Colonic mucosa (tissue), 4 donors: ENCODE data around the gene DXO. TPM values are rescaled to one million over a fixed set of nuclear protein-coding genes. Genes with fewer than 3 reads are reported as not detected.
"Not testable (repeated sequence)": the region's sequence is repeated elsewhere in the genome, so short reads cannot be mapped to it uniquely, and the experiment has no call there.

Source experiments
- DNase-seq: peaks from one replicate; pipeline ENCODE4 v3.0.0-alpha.2; 2020
- H3K27ac ChIP-seq: fragments of 200-600 bp; one replicate; pipeline ENCODE4 v1.8.0; 2021
- H3K27me3 ChIP-seq: fragments of 200-600 bp; one replicate; pipeline ENCODE4 v1.8.0; 2021
- H3K36me3 ChIP-seq: fragments of 200-600 bp; one replicate; pipeline ENCODE4 v1.8.0; 2021
- H3K4me1 ChIP-seq: fragments of 200-600 bp; one replicate; pipeline ENCODE4 v1.8.0; 2021; ENCODE audit warnings: mild to moderate bottlenecking
- H3K4me3 ChIP-seq: fragments of 200-600 bp; one replicate; pipeline ENCODE4 v1.8.0; 2021
- H3K9ac ChIP-seq, 2 donors: one replicate each; pipeline ENCODE4 v1.7.0; 2013; ENCODE audit warnings: control low read depth in 2 of 2, low read depth in 2 of 2, low read length in 2 of 2
- H3K9me3 ChIP-seq: fragments of 200-600 bp; one replicate; pipeline ENCODE4 v1.8.0; 2021
- intact Hi-C: fragments of 100-400 bp; cut with DNase I; formaldehyde crosslinking; loops from one replicate; pipeline ENCODE4 v1.14.1; 2022
- total RNA-seq, 2 donors: library from RNA; stranded (reverse); fragmentation: NEBNext Ultra II Directional in 1 of 2; extraction: Animal tissue kit (Norgen Biotek cat#: 25700) in 1 of 2; gene quantifications; one replicate each; pipeline ENCODE4 v1.2.1, GENCODE V29; 2021
- TF ChIP-seq, protein P1 (sequence below): fragments of 200-600 bp; IDR thresholded peaks from one replicate; pipeline ENCODE4 v1.8.0; 2022; ENCODE audit warnings: antibody characterized with exemption, mild to moderate bottlenecking
- donor health status: healthy.
- donor health status: DM: no; HTN: no; CAD: no.
- donor health status: DM: no; HTN: no; CAD: no.

Gene DXO
- total RNA-seq, 2 donors from 2014 or later: 13.0 to 16.1 TPM

DNA sequence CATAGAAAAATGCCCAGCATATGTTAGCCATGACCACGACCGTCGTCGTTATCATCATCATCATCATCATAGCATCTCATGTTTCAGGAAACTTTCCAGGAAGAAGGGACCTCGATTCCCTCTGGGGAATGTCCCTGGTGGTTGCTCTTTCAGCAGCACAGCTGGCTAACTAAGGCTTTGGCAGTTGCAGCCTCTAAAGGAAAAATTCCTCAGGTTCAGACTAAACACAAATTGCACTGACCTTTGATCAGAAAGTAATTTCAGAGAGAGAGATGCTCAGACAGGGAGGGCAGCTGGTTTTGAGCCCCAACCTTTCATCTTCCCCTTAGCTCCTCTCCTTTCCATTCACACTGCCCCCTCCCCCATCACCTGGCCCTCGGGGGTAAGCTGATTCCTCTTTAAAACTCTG, 31.7 kb downstream of the DXO start:
- DNase-seq: no peak
- no peak overlapping the region for H3K27ac ChIP-seq

DNA sequence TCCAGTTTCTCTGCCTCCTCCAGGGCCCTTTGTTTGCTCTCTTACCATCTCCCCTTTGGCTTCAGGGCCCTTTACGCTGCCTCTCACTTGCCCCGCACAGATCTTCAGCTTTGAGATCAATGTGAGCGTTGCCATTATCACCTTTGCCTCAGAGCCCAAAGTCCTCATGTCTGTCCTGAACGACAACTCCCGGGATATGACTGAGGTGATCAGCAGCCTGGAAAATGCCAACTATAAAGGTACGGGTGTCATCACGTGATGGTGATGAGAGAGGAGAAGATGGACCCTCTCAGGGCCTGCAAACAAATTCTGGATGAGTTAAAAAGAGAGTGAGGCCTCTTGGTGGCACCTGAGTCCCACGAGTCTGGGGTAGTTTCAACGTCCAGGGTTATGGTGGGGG, 36.1 kb downstream of the DXO start:
- no peaks in the 10 kb centered on the region for H3K36me3 ChIP-seq
- intact Hi-C loops: no loop called here
- no peak for DNase-seq

More for the DNA sequence above, 31.7 kb downstream of the DXO start:
- intact Hi-C loops: no loop called here
- no peak overlapping the region for H3K4me3 ChIP-seq
- H3K9me3 ChIP-seq: no peaks in the 10 kb centered on the region
- peaks cover 7% of the 10 kb centered on the region for H3K4me1 ChIP-seq
- H3K27me3 ChIP-seq: no peaks in the 10 kb centered on the region
- no peak overlapping the region for H3K9ac ChIP-seq
- H3K36me3 ChIP-seq: no peaks in the 10 kb centered on the region
- TF ChIP-seq, protein P1, sequence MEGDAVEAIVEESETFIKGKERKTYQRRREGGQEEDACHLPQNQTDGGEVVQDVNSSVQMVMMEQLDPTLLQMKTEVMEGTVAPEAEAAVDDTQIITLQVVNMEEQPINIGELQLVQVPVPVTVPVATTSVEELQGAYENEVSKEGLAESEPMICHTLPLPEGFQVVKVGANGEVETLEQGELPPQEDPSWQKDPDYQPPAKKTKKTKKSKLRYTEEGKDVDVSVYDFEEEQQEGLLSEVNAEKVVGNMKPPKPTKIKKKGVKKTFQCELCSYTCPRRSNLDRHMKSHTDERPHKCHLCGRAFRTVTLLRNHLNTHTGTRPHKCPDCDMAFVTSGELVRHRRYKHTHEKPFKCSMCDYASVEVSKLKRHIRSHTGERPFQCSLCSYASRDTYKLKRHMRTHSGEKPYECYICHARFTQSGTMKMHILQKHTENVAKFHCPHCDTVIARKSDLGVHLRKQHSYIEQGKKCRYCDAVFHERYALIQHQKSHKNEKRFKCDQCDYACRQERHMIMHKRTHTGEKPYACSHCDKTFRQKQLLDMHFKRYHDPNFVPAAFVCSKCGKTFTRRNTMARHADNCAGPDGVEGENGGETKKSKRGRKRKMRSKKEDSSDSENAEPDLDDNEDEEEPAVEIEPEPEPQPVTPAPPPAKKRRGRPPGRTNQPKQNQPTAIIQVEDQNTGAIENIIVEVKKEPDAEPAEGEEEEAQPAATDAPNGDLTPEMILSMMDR: no peak

GRCh38 chr6:31935021-31935420, 36.9 kb downstream of the DXO start:
- intact Hi-C loops: no loop called here
- Histone ChIP-seq H3K27me3 (no peaks in the 10 kb centered on the region), H3K4me3 (no peak overlapping the region), H3K4me1 (no peaks in the 10 kb centered on the region), H3K36me3 (no peaks in the 10 kb centered on the region), H3K9ac (no peak overlapping the region), H3K9me3 (no peaks in the 10 kb centered on the region), H3K27ac (no peak overlapping the region)
- TF ChIP-seq, protein P1: no peak
- DNase-seq: no peak

More for the DNA sequence above, 36.1 kb downstream of the DXO start:
- no peaks in the 10 kb centered on the region for H3K4me1 ChIP-seq
- H3K27ac ChIP-seq: no peak overlapping the region
- H3K9me3 ChIP-seq: no peaks in the 10 kb centered on the region
- TF ChIP-seq, protein P1: no peak
- no peak overlapping the region for H3K9ac ChIP-seq
- H3K27me3 ChIP-seq: no peaks in the 10 kb centered on the region
- no peak overlapping the region for H3K4me3 ChIP-seq

- Histone ChIP-seq H3K36me3 (no peaks in the 10 kb centered on the region), H3K4me1 (no peaks in the 10 kb centered on the region), H3K4me3 (no peak overlapping the region), H3K27ac (no peak overlapping the region), H3K9ac (no peak overlapping the region), H3K9me3 (no peaks in the 10 kb centered on the region), H3K27me3 (no peaks in the 10 kb centered on the region)
- intact Hi-C loops: no loop called here
- DNase-seq: no peak
- TF ChIP-seq, protein P1: no peak
Measured at GRCh38 chr6:31933537-31933936, 38.4 kb downstream of the DXO start.

GRCh38 chr6:31932137-31932536, 39.8 kb downstream of the DXO start:
- H3K9ac ChIP-seq, H3K36me3 ChIP-seq, intact Hi-C loops, H3K4me3 ChIP-seq, DNase-seq, H3K9me3 ChIP-seq, H3K4me1 ChIP-seq, H3K27ac ChIP-seq, H3K27me3 ChIP-seq: not testable (repeated sequence)

GRCh38 chr6:31930962-31931361, 41.0 kb downstream of the DXO start:
- H3K4me3 ChIP-seq: no peak overlapping the region
- intact Hi-C loops: no loop called here

More at GRCh38 chr6:31930962-31931361, 41.0 kb downstream of the DXO start:
- TF ChIP-seq, protein P1: no peak
- no peak overlapping the region for H3K27ac ChIP-seq
- no peaks in the 10 kb centered on the region for H3K9me3 ChIP-seq
- no peak overlapping the region for H3K9ac ChIP-seq
- no peaks in the 10 kb centered on the region for H3K36me3 ChIP-seq
- DNase-seq: no peak
- H3K4me1 ChIP-seq: no peaks in the 10 kb centered on the region
- H3K27me3 ChIP-seq: no peaks in the 10 kb centered on the region
